Stimulated activated CD4-positive, alpha-beta T cell treated with anti-CD3 and anti-CD28 coated beads, TNF-alpha, amount 100 ng/mL, for 24 hours (primary cell): ENCODE measurements around the gene CEMIP.

ENCODE experiments used
- DNase-seq, 3 experiments: peaks; one replicate each; pipeline ENCODE4 v3.0.0-alpha.2; 2020; ENCODE audit warnings: low read depth in 3 of 3

CEMIP gene

GRCh38 chr15:80931191-80931590 lies 152.0 kb downstream of the CEMIP start:
- DNase-seq, result no peak

GRCh38 chr15:80931721-80932512 lies 152.7 kb downstream of the CEMIP start:
- DNase-seq, result no peak

GRCh38 chr15:80932513-80932815 lies 153.3 kb downstream of the CEMIP start:
- DNase-seq, result no peak

GRCh38 chr15:80932989-80933388 lies 153.8 kb downstream of the CEMIP start:
- DNase-seq, result no peak

- no peak for DNase-seq
Measured at GRCh38 chr15:80934761-80935221, 155.6 kb downstream of the CEMIP start.

- no peak for DNase-seq
Measured at GRCh38 chr15:80936288-80937078, 157.3 kb downstream of the CEMIP start.

- DNase-seq, result no peak
Measured at GRCh38 chr15:80937718-80938117, 158.5 kb downstream of the CEMIP start.

GRCh38 chr15:80939216-80939615 lies 160.0 kb downstream of the CEMIP start:
- DNase-seq, result no peak

GRCh38 chr15:80940331-80940730 lies 161.2 kb downstream of the CEMIP start:
- no peak for DNase-seq

- no peak for DNase-seq
Measured at GRCh38 chr15:80940851-80941250, 161.7 kb downstream of the CEMIP start.

- DNase-seq, result no peak
Measured at GRCh38 chr15:80942266-80942665, 163.1 kb downstream of the CEMIP start.

GRCh38 chr15:80942746-80943565 lies 163.8 kb downstream of the CEMIP start:
- DNase-seq, result no peak

GRCh38 chr15:80944818-80945217 lies 165.6 kb downstream of the CEMIP start:
- DNase-seq, result no peak

- DNase-seq, result no peak
Measured at GRCh38 chr15:80945605-80946004, 166.4 kb downstream of the CEMIP start.

GRCh38 chr15:80946576-80946975 lies 167.4 kb downstream of the CEMIP start:
- no peak for DNase-seq

- DNase-seq, result no peak
Measured at GRCh38 chr15:80948651-80949292, 169.6 kb downstream of the CEMIP start.

- DNase-seq, result no peak
Measured at GRCh38 chr15:80949756-80950155, 170.6 kb downstream of the CEMIP start.

- no peak for DNase-seq
Measured at GRCh38 chr15:80950291-80951078, 171.3 kb downstream of the CEMIP start.

- no peak for DNase-seq
Measured at GRCh38 chr15:80951941-80952340, 172.8 kb downstream of the CEMIP start.

GRCh38 chr15:80953001-80953952 lies 174.1 kb downstream of the CEMIP start:
- DNase-seq, result no peak
